D341Med (cell line): ENCODE data around the gene RAPH1.
A peak's percentile ranks its signal among the peaks of the same experiment; 100 is the strongest.

Experiments
- DNase-seq: peaks from one replicate; pipeline ENCODE4 v3.0.0; 2012; ENCODE audit warnings: low spot score

Gene RAPH1

GRCh38 chr2:203535078-203535783, at the start of gene RAPH1:
TSS of gene RAPH1 (minus strand) at chr2:203535301. CDS start at chr2:203495353, 39,948 bp downstream.
- DNase-seq: peak; percentile 91

- no peak for DNase-seq
These were observed 49.7 kb upstream of the RAPH1 start for GRCh38 chr2:203584784-203585183.

- DNase-seq: no peak
These were observed 48.6 kb upstream of the RAPH1 start for GRCh38 chr2:203583701-203584100.

DNA sequence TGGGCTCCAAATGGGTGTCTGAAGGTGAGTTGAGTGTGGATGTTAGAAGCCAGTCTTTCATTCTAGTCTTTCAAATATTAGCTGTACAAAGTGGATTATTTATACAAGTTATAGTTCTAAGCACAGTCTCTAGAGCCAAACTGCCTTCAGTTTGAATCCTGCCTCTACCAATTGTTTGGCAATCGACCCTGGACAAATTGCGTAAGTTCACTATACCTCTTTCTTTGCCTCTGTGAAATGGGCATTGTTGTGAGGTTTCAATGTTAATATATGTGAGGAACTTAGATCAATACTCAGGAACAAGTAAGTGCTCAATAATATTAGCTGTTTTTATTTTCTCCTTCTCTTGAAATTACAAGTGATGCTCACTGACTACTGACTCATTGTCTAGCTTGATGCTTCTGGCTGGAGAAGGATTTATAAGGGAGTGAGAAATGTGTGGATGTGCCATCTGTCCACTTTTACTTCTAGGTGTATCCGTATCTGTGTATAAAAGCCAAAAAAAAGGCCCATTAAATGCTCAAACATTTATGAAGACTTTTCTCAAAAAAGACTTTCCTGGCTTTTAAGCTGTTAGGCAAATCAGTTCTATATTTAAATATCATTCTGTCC, 48.1 kb upstream of the RAPH1 start:
- no peak for DNase-seq

GRCh38 chr2:203582468-203582867, 47.4 kb upstream of the RAPH1 start:
- no peak for DNase-seq

DNA sequence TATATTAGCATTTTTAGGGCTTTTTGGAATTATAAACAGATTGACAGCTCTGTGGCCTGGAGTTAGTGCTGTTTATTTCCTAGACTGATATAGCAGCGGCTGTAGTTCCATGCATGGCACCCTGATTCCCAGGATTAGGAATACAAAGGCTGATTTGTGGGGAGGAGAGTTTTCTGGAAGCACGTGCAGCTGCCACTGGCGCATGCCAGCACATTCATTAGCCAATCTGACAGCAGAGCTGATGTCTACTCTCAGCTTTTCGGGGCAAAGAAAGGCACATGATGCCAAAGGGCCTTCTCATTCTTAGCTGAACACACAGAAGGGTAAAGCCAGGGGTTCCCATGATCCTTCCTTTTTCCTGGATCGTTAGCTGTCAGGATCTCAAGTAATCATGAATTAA, 45.7 kb upstream of the RAPH1 start:
- DNase-seq: no peak

DNA sequence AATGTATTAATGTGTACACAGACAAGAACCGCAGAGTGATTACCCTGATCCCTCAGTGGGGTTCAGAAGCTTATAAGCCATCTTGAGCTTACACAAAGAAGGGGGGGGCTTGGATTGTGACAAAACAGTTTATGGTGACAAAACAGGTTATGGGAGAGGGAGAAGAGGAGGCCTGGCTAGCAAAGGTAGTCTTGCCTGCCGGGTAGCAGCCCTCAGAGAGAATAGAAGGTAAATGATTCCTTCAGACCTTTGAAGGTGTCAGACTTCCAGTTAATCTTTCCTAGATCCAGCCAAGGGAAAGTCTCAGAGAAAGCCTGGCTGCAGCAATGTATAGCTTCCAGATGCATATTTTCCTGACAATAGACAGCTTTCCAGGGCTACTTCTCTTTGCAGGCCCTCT, 44.6 kb upstream of the RAPH1 start:
- peak; percentile 21 for DNase-seq

GRCh38 chr2:203578759-203579643, 43.9 kb upstream of the RAPH1 start:
- DNase-seq: no peak

- no peak for DNase-seq
These were observed 39.7 kb upstream of the RAPH1 start for GRCh38 chr2:203574824-203575223.

- DNase-seq: no peak
These were observed 37.2 kb upstream of the RAPH1 start for GRCh38 chr2:203572316-203572715.

GRCh38 chr2:203569677-203570316, 34.7 kb upstream of the RAPH1 start:
- DNase-seq: no peak

- DNase-seq: no peak
These were observed 32.6 kb upstream of the RAPH1 start for GRCh38 chr2:203567691-203568090.

DNA sequence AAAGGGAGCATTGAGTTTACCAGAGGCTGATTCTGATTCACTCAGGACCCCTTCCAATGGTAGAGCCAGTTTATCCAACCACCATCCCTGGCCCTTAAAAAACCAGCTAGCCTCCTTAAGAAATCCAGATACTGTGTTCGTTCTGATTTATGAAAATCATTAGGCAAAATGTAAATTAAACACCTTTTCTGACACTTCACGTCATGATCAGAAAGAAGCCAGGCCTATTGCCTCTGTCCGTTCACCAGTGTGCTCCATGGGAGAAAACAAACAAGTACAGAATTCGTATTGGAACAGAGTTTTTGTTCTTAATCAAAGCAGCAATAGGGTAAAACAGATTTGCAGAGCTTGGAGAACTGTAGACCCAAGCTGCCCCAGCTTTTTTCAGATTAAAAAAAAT, 31.1 kb upstream of the RAPH1 start:
- no peak for DNase-seq

DNA sequence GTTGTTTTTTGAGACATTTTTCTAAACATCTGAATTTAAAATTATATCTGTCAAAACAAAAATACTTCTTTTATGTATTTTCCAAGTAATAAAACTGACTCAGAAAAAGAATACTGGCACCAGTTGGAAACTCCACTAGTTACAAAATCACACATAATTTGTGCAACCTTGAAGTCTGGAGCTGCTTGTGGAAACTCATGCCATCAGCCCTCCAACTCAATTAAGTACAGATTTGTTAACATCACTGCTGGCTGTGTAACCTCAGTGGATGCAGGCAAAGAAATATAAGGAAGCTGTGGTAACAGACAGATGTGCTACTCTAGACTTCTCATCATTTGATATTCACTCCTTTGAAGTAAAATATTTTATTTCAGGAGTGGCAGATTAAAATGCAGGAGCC, 30.0 kb upstream of the RAPH1 start:
- DNase-seq: no peak

- peak; percentile 66 for DNase-seq
These were observed 27.2 kb upstream of the RAPH1 start for GRCh38 chr2:203562268-203562667.

DNA sequence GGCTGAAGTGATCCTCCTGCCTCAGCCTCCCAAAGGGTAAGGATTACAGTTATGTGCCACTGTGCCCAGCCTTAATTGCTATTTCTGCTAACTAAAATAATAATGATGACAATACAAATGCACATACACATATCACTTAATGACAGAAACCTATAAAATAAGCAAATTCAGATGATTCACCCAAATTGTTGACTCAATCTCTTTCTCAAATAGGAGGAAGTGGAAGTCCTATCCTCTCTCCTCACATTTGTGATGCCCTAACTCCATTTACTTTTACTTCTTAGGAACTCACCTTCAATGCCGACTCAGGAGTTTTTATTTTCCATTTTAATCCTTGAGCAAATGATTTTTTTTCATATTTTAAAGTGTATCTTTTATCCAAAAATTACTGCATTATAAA, 24.5 kb upstream of the RAPH1 start:
- DNase-seq: no peak

- DNase-seq: no peak
These were observed 18.7 kb upstream of the RAPH1 start for GRCh38 chr2:203553784-203554183.

GRCh38 chr2:203551778-203552177, 16.7 kb upstream of the RAPH1 start:
- no peak for DNase-seq

DNA sequence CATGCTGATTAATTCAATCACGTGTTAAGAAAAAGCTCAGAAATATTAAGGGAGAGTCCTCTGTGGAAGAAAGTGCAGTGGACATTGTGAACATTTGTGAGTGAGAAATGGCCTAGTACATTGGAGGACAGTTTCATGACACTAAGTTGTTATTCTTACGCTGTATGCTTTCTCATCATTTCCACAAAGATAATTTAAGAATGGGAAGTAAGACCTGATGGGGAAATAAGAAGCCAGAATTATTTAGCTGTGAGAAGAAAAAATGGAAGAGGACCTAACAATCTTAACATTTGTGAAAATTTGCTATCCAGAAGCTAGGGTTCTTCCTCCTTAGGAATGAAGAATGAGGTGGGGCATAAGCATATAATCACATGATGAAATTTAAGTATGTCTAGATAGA, 15.2 kb upstream of the RAPH1 start:
- no peak for DNase-seq

GRCh38 chr2:203549406-203549805, 14.3 kb upstream of the RAPH1 start:
- DNase-seq: no peak

- DNase-seq: no peak
These were observed 13.8 kb upstream of the RAPH1 start for GRCh38 chr2:203548887-203549286.

GRCh38 chr2:203547356-203547755, 12.3 kb upstream of the RAPH1 start:
- no peak for DNase-seq
